NCI-H2227 treated with DMSO at 0.1 percent for 48 hours (cell line): ENCODE data around the gene PHC2.
"Not testable (repeated sequence)": the region's sequence is repeated elsewhere in the genome, so short reads cannot be mapped to it uniquely, and the experiment has no call there.

Source experiments
- DNase-seq: peaks from one replicate; lab custom pipeline; 2025; lab: John Stamatoyannopoulos, UW

Gene PHC2

GRCh38 chr1:33294071-33295010, 136.6 kb downstream of the PHC2 start:
- no peak for DNase-seq

- no peak for DNase-seq
These were observed 138.1 kb downstream of the PHC2 start for GRCh38 chr1:33292726-33293340.

- not testable (repeated sequence) for DNase-seq
These were observed 140.3 kb downstream of the PHC2 start for GRCh38 chr1:33290615-33291014.

GRCh38 chr1:33289858-33290154, 141.1 kb downstream of the PHC2 start:
- DNase-seq, result no peak

- DNase-seq, result no peak
These were observed 141.7 kb downstream of the PHC2 start for GRCh38 chr1:33288976-33289857.

- no peak for DNase-seq
These were observed 143.6 kb downstream of the PHC2 start for GRCh38 chr1:33287317-33287716.

- no peak for DNase-seq
These were observed 144.3 kb downstream of the PHC2 start for GRCh38 chr1:33286451-33287185.

GRCh38 chr1:33284049-33284448, 146.8 kb downstream of the PHC2 start:
- DNase-seq, result no peak

- no peak for DNase-seq
These were observed 148.1 kb downstream of the PHC2 start for GRCh38 chr1:33282791-33283190.

GRCh38 chr1:33281554-33282303, 149.2 kb downstream of the PHC2 start:
- DNase-seq, result no peak

GRCh38 chr1:33280091-33280661, 150.7 kb downstream of the PHC2 start:
- DNase-seq, result no peak

GRCh38 chr1:33277488-33278084, 153.3 kb downstream of the PHC2 start:
- no peak for DNase-seq

- DNase-seq, result no peak
These were observed 154.2 kb downstream of the PHC2 start for GRCh38 chr1:33276573-33277298.

GRCh38 chr1:33275706-33276572, 155.0 kb downstream of the PHC2 start:
- DNase-seq, result no peak

GRCh38 chr1:33275195-33275594, 155.7 kb downstream of the PHC2 start:
- DNase-seq, result no peak

GRCh38 chr1:33274446-33274845, 156.4 kb downstream of the PHC2 start:
- no peak for DNase-seq

GRCh38 chr1:33273961-33274371, 156.9 kb downstream of the PHC2 start:
- DNase-seq, result no peak
